ENCODE data around the gene GLRA3.

Gene GLRA3

GRCh38 chr4:174604198-174604597 lies 224.8 kb downstream of the GLRA3 start:
- no peaks in the 10 kb centered on the region for H3K27me3 Mint-ChIP-seq
- H3K4me3 Mint-ChIP-seq, result no peak overlapping the region
- no peaks in the 10 kb centered on the region for H3K4me1 Mint-ChIP-seq (ENCODE audit: low read depth)
- H3K27ac Mint-ChIP-seq, result no peak overlapping the region
- no peaks in the 10 kb centered on the region for H3K9me3 Mint-ChIP-seq
- no peaks in the 10 kb centered on the region for H3K36me3 Mint-ChIP-seq (ENCODE audit: low read depth)
- intact Hi-C loops (cut with micrococcal nuclease), result no loop called here

DNA sequence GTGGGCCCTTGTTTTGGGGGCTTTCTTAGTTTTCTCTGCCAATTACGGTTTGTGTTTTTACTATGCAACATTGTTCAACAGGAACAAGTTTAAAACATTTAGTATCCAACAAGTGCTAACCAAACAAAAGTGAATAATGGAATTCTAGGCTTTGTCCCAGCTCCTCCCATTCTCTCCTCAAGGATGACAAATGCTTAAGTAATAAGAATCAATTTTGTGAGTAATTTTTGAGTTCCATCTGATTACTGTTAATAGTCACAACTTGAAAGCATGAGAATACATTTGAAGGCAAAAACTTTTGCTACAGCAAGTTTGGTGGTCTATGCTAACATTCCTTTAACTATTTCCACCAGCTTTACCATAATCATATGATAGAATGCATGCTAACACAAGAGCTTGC lies 228.7 kb downstream of the GLRA3 start:
- intact Hi-C loops (cut with micrococcal nuclease), result no loop called here
- Mint-ChIP-seq H3K4me3 (no peak overlapping the region), H3K36me3 (ENCODE audit: low read depth) (no peaks in the 10 kb centered on the region), H3K27me3 (no peaks in the 10 kb centered on the region), H3K9me3 (no peaks in the 10 kb centered on the region), H3K27ac (no peak overlapping the region), H3K4me1 (ENCODE audit: low read depth) (no peaks in the 10 kb centered on the region)

GRCh38 chr4:174598800-174599199 lies 230.2 kb downstream of the GLRA3 start:
- Mint-ChIP-seq H3K27me3 (no peaks in the 10 kb centered on the region), H3K4me1 (ENCODE audit: low read depth) (peaks cover 2% of the 10 kb centered on the region), H3K4me3 (no peak overlapping the region), H3K9me3 (no peaks in the 10 kb centered on the region), H3K36me3 (ENCODE audit: low read depth) (no peaks in the 10 kb centered on the region), H3K27ac (no peak overlapping the region)
- intact Hi-C loops (cut with micrococcal nuclease), result no loop called here

GRCh38 chr4:174596513-174596912 lies 232.5 kb downstream of the GLRA3 start:
- H3K27me3 Mint-ChIP-seq, result no peaks in the 10 kb centered on the region
- H3K27ac Mint-ChIP-seq, result no peak overlapping the region

DNA sequence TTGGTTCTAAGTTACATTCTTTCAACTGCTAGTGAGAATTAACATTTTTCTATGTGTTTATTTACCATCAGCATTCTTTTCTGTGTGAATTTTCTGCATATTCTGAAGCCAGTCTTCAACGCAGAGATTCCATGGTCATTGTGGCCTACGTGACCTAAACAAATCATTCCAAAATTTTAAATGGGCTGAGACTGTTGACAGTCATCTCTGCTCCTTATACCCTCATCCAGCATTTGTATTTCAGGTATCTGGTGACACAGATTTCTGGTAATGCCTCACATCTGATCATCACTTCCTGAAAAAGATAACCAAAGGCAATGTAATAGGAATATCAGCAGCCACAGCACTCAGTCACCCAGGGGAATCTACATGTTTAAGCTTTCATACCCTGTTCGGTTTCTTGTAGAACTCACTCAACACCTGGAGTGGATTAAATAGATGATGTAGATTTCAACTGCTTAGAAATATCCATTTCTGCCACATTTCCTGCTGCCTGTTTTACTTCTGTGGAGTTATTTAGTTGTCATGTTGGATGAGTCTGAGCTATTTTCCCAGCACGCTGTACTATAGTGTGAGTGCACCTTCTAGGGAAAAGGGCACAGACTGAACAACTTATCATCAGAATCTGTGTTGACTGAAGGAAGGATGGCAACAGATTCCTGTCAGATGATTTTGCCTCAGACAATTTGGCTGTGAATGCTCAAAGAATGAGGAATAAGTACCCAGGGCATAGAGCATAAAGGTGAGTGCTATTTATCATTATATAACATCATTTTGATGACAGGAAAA lies 233.7 kb downstream of the GLRA3 start:
- H3K4me3 Mint-ChIP-seq, result no peak overlapping the region
- intact Hi-C loops (cut with micrococcal nuclease), result no loop called here

More at GRCh38 chr4:174596513-174596912, 232.5 kb downstream of the GLRA3 start:
- intact Hi-C loops (cut with micrococcal nuclease), result no loop called here
- peaks cover 17% of the 10 kb centered on the region for H3K4me1 Mint-ChIP-seq (ENCODE audit: low read depth)
- H3K4me3 Mint-ChIP-seq, result no peak overlapping the region
- H3K9me3 Mint-ChIP-seq, result no peaks in the 10 kb centered on the region
- no peaks in the 10 kb centered on the region for H3K36me3 Mint-ChIP-seq (ENCODE audit: low read depth)

DNA sequence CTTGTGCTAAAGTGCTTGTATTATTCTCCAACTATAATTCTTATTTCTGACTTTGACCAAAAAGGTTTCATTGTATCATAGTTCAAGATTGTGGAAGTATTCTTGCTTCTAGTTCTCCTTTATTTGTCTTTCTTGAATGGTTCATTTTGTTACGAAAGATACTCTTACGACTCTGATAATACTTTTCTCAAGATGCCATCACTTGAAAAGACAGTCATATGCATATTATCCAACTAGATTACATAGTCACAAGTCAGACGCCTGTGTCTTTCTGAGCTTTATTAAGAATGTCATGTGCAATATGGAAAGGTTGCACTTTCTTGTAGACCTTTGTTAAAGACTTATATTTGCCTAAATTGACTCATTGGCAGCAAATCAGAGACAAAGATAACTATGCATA lies 235.3 kb downstream of the GLRA3 start:
- intact Hi-C loops (cut with micrococcal nuclease), result no loop called here
- no peak overlapping the region for H3K4me3 Mint-ChIP-seq
- no peak overlapping the region for H3K27ac Mint-ChIP-seq
- no peaks in the 10 kb centered on the region for H3K36me3 Mint-ChIP-seq (ENCODE audit: low read depth)
- H3K27me3 Mint-ChIP-seq, result no peaks in the 10 kb centered on the region
- H3K4me1 Mint-ChIP-seq (ENCODE audit: low read depth), result peaks cover 22% of the 10 kb centered on the region
- no peaks in the 10 kb centered on the region for H3K9me3 Mint-ChIP-seq

More for the DNA sequence above, 233.7 kb downstream of the GLRA3 start:
- Mint-ChIP-seq H3K27me3 (no peaks in the 10 kb centered on the region), H3K27ac (no peak overlapping the region), H3K4me1 (ENCODE audit: low read depth) (peaks cover 22% of the 10 kb centered on the region), H3K9me3 (no peaks in the 10 kb centered on the region), H3K36me3 (ENCODE audit: low read depth) (no peaks in the 10 kb centered on the region)

- peak overlapping the region; percentile 20 for H3K27ac Mint-ChIP-seq
- H3K9me3 Mint-ChIP-seq, result no peaks in the 10 kb centered on the region
- H3K4me1 Mint-ChIP-seq (ENCODE audit: low read depth), result peaks cover 22% of the 10 kb centered on the region
- H3K4me3 Mint-ChIP-seq, result no peak overlapping the region
- no peaks in the 10 kb centered on the region for H3K27me3 Mint-ChIP-seq
- H3K36me3 Mint-ChIP-seq (ENCODE audit: low read depth), result no peaks in the 10 kb centered on the region
- intact Hi-C loops (cut with micrococcal nuclease), result no loop called here
Observed at GRCh38 chr4:174592985-174593335, 236.1 kb downstream of the GLRA3 start.

DNA sequence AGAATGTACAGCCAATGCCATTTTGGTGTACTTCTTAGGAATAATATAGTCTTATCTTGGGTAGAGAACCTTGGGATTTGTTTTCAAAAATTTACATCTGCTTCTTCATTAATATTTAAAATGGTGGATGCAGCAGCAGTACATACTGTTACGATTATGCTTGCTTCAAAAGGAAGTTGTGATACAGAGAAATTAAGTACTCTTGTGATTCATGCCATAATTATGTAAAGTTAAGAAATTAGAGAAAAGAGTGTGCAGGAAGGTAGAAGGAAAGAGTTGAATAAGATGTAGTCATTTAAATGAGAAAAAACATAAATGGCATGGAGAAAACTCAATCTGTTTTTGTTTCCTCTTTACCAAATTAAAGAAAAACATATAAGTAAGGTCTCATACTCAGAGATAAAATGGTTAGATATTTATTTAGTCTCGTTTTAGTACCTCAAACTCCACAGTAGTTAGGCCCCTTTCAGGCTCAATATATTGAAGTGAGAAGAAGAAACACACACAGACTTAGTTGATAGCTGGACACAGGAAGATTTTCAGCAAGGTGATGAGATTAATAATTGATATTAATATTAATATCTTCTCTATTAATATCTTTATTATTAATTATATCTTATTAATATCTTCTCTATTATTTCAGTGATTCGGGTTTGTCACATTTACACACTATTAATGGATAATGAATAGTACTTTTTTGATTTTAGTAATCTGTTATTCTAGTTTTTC lies 236.6 kb downstream of the GLRA3 start:
- H3K27me3 Mint-ChIP-seq, result no peaks in the 10 kb centered on the region
- H3K4me1 Mint-ChIP-seq (ENCODE audit: low read depth), result peaks cover 22% of the 10 kb centered on the region
- no peak overlapping the region for H3K4me3 Mint-ChIP-seq
- no peaks in the 10 kb centered on the region for H3K36me3 Mint-ChIP-seq (ENCODE audit: low read depth)
- intact Hi-C loops (cut with micrococcal nuclease), result no loop called here
- H3K9me3 Mint-ChIP-seq, result no peaks in the 10 kb centered on the region
- H3K27ac Mint-ChIP-seq, result peak overlapping the region; percentile 20

DNA sequence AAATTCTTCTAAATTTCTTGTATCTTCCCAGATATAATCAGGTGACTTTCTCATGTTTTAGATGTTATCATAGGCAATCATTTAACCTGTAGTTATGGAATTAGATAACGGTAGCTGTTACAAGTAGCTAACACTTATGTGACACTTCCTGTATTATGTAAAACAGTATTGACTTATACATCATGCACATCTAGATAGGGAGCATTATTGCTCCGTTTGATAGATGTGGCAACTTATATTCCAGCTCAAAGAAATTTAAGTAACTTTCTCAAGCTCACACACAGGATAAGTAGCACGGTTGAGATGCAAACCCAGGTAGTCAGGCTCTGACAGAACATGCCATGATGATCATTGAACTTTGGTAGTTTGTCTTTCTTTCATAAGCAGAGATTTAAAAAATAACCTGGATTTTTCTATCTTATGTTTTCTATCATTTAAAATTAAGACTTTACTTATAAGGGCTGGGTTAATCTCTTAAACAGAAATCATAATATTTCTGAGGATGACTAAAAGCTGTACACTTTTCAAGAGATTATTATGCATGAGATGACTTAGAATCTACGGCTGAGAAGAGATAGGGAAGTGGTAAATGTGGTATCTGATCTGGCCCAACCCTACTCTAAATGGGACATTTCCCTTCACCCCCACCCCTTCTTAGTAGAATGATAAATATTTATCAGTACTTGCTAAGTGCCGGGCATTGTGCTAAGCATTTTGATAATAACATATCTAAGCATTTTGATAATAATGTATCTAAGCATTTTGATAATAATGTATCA lies 237.6 kb downstream of the GLRA3 start:
- Mint-ChIP-seq H3K36me3 (ENCODE audit: low read depth) (no peaks in the 10 kb centered on the region), H3K27me3 (no peaks in the 10 kb centered on the region), H3K4me1 (ENCODE audit: low read depth) (peaks cover 22% of the 10 kb centered on the region), H3K27ac (no peak overlapping the region), H3K4me3 (no peak overlapping the region), H3K9me3 (no peaks in the 10 kb centered on the region)
- intact Hi-C loops (cut with micrococcal nuclease), result no loop called here

DNA sequence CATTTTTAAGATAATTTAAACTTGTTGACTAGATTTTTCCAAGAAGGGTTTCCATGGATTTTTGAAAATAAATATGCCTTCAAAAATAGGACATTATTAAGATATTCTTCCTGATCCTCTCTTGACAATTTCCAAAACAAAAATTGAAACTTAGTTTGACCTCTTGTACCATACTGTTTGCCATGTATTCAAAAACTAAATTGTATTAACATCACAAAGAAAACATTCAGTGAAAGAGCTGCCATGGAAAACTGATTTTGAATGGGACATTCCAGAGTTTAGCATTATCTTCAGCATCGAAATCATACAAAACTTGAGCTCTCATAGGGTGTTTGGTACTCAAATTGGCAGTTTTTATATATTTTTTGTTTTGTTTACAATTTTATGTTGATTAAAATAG lies 238.7 kb downstream of the GLRA3 start:
- no peaks in the 10 kb centered on the region for H3K36me3 Mint-ChIP-seq (ENCODE audit: low read depth)
- H3K4me3 Mint-ChIP-seq, result no peak overlapping the region
- no peak overlapping the region for H3K27ac Mint-ChIP-seq
- intact Hi-C loops (cut with micrococcal nuclease), result no loop called here
- H3K4me1 Mint-ChIP-seq (ENCODE audit: low read depth), result peaks cover 26% of the 10 kb centered on the region
- H3K27me3 Mint-ChIP-seq, result no peaks in the 10 kb centered on the region
- H3K9me3 Mint-ChIP-seq, result no peaks in the 10 kb centered on the region

All from dendritic cell treated with granulocyte-macrophage colony-stimulating factor and Interleukin-4, amounts not matched to agents 40 ng/mL and 50 ng/mL, for 4 days (primary cell).